ENCODE results near the gene KCND3.

The KCND3 gene

DNA sequence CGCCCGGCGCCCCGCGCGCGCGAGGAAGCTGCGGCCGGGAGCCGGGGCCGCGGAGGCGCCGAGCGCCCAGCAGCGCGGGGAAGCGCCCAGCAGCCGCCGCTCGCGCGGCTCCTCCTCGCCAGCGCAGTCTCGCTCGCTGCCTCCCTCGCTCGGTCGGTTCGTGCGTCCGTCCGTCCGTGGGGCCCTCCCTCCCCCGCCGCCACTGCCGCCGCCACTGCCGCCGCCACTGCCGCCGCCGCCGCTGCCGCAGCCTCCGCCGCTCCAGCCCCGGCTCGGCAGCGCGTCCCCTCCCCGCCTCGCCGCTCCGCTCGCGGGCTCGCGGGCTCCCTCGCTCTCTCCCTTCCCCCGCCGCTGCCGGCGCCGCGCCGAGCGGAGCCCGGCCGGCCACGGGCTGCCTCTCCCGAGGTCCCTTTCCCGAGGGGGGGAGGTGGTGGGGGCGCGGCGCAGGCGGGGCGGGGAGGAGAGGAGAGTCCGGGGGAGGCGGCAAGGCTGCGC is at the start of gene KCND3:
Gene KCND3, minus strand, starts transcription at position 138 of the 495 bp plus-strand sequence.
- FAIRE-seq = no peak

DNA sequence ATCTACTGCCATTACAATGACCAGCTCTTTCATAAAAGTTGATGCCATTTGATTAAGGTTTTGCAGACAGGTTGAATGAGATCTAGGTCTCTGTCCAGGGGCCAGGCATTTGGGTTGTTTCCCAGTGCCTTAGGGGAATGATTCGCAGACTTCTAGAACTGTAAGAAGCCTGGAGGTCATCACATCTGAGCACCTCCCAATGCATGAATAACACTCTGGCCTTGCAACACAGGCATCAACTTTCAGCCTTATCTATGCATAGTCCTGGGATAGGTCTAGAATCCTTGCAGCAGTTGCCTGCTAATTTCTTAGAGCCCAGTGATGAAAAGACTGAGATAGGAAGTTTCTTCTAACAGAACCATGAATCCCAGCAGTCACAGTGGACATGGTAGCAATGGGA is 44.8 kb upstream of the KCND3 start:
- FAIRE-seq = no peak

DNA sequence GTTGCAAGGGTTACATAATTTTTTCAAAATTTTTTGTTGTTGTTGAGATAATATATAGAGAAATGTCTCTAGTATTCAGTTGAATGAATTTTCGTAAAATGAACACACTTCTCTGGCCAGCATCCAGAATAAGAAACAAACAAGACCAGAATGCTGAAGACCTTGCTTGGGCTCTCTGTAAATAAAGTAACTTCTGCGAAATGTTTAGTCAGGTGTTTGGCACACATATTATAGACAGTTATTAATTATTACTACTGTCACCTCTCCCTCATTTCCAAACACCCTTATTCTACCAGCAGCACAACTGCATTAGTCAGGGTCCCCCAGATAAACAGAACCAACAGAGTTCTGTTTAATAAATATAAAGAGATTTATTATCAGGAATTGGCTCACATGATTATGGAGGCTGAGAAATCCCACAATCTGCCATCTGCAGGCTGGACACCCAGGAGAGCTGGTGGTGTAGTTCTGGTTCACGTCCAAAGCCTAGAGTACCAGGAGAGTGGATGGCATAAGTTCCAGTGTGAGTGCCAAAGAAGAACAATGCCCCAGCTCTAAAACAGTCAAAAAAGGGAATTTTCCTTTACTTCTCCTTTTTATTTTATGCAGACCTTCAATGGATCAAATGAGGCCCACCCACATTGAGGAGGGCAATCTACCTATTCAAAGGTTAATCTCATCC is 44.1 kb upstream of the KCND3 start:
- FAIRE-seq = no peak

DNA sequence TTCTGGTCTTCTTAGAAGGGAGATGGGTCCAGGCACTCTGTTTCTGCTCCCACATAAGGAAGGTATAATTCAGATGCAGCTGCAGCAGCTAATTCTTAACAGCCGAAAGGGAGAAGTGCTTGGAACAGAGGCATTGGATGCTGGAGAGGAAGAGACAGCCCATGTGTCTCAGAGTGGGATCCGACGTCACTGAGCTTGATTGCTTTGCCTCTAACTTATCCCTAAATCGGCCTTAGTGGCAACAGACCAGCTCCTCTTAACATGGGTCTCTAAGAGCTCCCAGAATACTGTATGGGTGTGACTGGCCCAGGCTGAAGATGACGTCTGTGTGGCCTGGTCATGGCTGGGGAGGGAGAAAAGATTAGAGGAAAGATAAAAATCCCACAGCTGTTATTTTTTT is 40.7 kb upstream of the KCND3 start:
- no peak for FAIRE-seq

DNA sequence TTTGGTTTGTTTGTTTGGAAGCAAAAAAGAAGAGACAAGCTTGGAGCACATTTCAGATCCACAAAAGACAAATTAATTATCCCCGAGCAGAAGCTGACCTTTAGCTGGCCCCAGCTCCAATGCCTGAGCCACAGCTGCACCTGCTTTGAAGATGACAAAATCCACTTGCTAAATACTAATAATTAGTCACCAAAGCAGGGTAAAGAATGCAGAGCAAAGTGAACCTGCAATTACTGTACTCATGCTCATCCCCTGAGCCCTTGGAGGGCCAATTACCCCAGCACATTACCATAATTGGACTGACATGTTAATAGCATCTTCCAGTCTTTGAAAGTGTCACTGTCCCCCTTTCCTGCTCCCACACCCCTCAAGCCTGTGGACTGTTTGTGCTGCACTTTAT is 38.2 kb upstream of the KCND3 start:
- no peak for FAIRE-seq

DNA sequence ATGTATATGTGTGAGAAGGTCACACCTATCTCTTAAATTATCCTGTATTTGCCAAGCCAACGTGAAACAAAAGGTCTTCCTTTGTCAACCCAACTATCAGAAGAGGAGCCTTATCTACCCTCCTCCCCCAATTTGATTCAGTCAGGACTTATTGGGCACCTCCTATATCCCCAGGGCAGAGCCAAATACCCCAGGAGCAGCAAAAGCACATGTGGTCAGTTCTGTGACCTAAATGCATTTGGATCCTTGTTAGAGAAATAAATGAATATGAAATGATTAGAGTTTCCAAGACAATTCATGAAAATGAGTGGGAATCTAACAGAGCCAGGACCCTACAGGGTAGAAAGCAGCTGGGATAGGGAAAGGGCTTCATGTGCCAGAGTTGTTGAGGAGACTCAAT is 37.0 kb upstream of the KCND3 start:
- FAIRE-seq = no peak

DNA sequence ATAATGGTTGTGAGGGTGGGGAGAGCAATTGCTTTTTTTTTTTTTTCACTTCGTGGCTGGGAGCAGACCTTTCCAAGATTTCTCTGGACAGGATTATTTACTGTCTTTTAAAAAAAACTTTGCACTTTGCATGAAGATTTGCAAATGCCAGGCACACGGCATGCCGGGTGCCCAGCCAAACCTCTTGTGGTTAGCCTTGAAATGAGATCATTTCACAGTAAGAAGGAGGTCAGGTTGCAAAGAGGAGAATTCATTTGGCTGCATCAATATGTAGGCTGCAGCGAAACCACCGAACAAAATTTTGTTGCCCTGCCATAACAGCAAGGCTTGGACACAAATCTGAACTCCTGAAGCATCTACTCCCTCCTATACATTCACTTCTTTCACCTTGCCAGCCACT is 36.5 kb upstream of the KCND3 start:
- FAIRE-seq = no peak

DNA sequence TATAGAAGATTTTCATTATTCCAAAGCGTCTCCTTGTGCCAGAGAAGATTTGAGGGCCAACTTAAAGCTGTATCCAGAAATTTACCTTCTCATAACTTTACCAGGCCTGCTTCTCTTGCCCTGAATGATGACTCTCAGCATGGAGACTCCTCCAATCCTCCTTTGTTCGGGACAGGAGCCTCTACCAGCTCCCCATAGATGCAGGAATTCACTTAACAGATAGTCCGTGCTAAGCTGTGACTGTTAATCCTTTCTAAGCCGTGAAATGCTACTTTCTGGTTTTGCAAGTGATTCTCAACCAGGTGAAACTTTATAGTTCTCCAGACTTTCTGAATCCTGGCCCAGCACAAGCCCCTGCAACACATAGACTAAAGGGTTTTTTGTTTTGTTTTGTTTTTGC is 31.8 kb upstream of the KCND3 start:
- FAIRE-seq = no peak

DNA sequence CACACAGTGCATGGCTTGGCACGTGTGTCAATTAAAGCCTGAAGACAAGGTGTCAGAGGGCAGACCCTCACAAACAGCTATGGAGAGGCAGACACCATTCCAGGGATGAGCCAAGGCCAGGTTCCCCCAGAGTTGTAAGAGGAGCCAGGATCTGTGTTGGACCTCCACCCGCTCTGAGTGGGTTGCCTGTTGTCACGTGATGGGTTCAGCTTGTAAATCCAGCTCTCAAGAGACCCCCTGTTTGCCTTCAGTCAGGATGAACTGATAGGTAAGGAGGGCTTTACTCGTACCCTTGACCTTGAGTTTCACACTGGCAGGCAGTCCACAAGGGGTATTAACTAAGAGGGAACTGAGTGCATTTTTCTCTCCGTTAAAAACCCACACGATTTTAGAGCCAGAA is 27.7 kb upstream of the KCND3 start:
- no peak for FAIRE-seq

DNA sequence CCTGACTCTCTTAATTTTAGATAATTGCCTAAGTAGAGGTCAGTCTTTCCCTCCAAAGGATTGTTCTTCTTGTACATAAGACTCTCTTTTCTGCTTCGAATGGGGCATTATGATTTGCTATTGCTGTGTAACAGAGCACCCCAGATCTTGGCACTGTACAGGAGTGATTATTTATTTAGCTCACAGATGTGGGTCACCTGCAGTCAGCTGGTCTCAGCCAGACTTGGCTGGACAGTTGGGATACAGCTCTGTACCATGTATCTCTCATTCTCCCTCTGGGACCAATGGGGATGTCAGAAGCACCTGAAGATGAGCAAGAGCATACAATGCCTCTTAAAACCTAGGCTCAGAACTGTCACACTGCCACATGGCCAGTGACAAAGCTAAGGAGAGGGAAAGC is 23.4 kb upstream of the KCND3 start:
- FAIRE-seq = no peak

DNA sequence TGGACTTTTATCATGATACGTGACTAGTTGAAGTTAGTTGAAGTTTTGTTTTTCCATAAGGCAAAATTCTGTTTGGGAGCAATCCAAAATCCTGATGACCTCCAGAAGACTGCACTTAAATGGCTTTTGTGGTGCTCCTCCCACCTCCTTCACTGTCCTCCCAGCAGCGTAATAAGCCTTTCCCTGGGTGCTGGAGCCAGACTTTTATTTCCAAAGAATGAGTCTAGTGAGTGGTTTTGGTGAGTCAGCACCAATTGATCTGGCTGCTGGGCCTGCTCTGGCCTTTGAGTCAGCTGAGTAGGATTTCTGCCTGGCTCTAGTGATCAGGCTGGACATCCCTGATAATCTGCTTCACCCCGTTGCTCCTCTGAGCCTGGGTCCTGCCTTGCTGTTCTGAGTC is 21.7 kb upstream of the KCND3 start:
- no peak for FAIRE-seq

DNA sequence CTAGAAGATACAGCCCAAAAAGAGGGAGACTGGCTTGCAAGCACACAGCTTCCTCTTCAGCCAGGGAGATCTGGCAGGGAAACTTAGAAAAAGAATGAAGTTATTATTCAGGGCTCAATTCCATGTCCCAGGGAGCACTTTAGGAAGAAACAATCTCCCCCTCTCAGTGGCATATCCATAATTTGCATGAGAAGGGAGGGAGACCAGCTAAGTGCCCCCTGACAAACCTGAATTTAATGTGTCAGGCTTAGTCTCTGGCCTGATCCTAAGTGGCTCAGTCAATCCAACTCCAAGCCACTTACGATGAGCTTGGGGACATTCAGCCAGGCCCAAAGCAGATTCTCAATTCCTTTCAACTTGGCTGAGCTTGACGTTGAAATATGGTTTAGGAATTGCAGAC is 17.7 kb upstream of the KCND3 start:
- FAIRE-seq = no peak

DNA sequence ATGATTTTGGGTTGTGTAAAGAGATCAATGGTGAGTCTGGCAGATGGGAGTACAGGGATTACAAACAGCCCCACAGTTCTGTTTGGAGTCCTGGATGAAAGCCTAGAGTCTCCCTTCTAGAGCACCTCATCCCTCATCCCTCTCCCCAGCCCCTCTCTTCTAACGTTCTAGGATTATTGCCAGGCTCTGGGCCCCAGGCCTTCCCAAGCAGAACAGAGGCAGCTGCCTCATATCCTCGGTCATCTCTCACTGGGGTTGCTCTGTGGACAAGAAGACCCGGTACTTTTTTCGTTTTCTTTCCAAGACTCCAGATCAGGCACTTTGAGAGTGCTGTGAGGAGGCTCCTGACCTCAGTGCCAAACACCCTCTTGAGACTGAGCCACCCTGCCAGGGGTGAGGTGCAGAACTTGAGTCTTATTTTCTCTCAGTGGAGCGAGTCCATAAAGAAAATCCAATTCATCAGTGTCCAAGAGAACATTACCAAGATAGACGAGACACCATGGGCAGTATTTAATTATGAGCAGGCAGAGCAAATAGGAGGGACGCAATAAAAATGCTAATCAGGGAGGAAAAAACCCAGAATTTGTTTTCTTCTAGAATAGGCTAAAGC is 17.1 kb upstream of the KCND3 start:
- FAIRE-seq = no peak

DNA sequence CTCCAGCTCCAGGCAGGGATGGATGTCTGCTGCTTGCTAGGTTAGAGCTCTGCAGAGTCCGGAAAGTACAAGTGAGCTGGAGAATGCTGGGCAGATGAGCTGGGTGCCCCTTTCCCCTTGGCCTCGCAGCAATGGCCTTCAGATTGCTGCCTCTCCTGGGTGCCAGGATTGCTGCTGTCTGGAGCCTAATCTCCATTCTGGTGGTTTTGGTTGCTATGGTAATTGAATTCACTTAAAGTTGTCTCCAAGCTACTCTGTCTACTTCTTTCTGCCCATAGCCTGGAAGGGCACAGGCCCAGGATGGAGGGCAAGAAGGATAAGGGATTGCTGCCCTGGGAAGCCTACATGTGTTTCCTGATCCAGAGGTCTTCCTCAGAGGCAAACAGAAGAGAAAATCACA is 14.6 kb upstream of the KCND3 start:
- no peak for FAIRE-seq

DNA sequence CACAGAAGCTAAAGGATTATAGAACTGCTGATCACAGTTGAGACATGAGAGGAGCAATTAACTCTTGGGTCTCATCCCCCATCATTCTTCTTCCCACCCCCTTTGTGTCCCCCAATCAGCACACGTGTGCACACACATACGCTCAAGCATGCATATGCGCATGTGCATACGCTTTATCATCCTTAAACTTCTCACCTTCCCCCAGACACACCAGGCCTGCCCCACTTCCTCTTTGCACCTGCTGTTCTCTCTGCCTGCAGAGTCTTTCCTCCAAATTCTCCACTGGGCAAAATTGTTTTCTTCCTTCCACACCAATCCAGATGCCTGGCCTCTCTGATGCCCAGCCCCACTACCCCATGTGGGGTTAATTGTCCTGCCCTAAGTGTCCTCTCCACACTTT is 13.0 kb upstream of the KCND3 start:
- no peak for FAIRE-seq

DNA sequence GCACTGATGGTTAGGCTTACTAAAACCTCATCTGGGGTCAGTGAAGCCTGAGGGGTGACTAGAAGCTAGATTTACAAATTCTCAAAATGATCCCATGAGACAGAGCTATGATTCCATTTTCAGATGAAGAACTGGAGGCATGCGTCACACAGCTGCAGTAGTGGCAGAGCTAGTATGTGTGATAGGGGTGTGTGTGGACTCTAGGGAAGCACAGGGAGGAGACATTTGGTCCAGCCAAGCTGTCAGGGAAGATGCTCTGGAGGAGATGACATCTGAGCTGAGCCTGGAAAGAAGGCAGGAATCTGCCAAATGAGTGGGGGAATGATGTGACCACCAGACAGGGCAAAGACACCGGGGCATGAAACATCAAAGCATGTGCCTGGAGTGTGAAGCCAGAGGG is 12.0 kb upstream of the KCND3 start:
- FAIRE-seq = no peak

DNA sequence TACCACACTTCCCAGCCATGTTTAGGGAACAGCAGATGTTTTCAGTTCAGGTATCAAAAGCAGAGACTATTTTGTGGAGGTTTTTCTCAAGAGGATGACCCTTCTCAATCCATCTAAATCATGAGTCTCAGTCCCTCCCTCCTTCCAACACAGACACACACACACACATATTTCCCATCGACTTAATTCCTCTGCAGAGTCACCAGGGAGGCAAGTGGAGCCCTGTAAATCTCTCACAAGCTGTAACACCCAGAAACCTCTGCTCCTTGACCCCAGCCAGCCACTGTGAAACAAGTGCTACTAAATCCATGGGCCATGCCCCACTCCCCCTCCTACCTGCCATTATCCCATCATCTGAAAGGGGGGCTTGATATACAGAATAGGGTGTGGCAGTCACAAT is 10.6 kb upstream of the KCND3 start:
- FAIRE-seq = no peak

DNA sequence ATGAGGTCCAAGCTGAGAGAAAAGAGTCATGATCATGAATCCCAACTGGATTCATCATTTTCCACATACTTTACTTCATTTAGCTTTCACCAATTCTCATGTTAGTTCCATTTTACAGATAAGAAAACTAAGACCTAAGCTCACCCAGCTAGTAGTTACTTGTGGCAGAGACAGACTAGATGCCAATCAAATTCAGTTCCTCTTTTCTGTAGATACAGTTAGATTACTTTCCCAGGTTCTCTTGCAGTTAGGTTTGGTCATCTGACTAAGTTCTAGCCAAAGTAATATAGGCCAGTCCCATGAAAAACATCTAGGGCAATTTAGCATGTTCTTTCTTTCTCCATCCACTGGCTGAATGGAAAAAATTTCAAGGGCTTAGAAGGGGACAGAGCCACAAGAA is 8.9 kb upstream of the KCND3 start:
- no peak for FAIRE-seq

DNA sequence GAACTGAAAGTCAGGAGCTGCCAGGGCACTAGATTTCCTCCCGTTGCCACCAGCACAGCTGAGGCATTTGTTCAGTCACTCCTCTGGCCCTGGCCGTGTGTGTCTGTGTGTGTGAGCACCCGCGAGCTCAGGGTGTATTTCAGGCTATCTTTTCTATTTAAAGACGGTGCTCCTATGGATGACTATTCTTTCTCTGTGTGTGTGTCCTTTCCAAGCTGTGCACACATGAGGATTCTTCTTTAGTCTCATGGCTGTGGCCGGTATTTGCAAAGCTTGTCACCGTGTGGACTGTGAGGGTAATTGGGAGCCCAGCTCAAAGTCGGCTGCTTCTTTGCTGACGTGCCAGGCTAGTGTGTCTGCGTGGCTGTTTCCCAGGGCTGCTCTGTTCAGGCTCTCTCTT is 3.0 kb upstream of the KCND3 start:
- no peak for FAIRE-seq

DNA sequence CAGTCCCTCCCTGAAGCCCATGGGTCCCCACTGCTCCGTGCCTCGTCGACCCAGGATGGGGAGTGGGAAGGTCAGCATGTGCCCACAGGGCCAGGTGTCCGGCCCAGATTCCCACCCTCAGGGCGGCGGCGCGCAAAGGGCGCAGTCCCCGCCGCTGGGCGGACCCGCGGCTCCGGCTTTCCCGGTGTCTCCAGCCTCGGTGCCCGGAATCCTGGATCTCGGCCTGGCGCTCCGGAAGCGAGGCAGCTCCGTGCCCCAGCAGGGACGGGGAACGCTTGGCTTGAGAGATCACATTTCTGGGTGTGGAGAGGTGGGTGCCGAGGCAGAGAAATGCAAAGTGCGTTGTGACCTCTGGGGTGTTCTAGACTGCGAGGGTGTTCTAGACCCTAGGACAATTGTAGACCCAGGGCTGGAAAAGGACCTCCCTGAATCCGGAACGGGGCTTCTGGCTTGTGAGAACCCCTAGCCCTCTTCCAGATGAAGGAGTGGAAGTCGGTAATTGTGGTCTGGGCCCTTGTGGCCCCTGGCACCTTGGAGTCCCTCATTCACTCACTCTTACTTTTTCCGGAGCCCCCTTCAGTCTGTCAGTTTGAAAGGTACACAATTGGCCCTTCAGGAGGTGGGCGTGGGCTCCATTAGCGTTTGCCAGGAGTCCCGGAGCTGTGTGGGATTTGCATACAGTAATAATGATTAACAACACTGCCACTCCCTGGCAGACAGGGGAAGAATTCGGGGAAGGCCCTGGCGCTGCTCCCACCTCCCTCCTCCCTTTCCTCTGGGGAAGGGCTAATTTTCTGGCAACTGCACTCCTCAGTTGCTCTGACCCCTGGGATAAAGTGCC is 1.6 kb upstream of the KCND3 start:
- no peak for FAIRE-seq

DNA sequence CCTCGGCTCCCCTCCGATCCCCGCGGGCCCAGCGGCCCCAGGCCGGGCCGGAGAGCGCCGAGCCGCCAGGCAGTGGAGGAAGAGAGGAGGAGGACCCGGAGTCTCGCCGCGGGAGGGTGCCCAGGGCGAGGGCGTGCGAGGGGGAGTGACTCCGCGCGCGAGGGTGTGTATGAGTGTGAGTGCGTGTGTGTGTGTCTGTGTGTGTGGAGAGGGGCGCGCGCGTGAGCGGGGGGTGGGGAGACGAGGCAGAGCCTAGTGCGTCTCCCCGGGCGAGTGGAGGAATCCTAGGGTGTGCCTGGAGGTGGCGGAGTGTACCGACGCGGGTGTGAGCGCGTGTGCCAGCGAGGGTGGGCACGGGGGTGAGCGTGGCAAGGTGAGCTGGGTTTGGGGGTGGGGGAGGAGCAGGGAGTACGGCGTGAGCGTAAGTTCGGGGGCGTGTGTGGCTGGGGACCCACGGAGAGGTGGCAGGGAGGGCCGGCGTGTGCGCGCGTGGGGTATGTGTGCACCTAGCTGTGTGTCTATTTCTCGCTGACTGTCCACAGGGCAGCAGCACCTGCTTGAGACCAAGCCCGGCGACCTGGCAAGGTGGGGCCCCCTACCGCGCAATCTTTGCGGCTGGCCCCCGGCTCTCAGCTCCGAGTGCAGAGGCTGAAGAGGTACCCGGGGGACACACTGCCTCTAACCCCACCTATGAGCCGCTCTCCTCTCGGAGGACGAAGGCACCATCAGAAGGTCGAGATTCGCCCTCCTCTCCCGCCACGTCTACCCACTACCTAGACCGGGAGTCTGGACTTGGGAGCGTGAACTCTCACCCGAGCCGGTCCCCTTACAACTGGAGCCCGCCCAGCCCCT is 784 bp upstream of the KCND3 start:
- FAIRE-seq = no peak

DNA sequence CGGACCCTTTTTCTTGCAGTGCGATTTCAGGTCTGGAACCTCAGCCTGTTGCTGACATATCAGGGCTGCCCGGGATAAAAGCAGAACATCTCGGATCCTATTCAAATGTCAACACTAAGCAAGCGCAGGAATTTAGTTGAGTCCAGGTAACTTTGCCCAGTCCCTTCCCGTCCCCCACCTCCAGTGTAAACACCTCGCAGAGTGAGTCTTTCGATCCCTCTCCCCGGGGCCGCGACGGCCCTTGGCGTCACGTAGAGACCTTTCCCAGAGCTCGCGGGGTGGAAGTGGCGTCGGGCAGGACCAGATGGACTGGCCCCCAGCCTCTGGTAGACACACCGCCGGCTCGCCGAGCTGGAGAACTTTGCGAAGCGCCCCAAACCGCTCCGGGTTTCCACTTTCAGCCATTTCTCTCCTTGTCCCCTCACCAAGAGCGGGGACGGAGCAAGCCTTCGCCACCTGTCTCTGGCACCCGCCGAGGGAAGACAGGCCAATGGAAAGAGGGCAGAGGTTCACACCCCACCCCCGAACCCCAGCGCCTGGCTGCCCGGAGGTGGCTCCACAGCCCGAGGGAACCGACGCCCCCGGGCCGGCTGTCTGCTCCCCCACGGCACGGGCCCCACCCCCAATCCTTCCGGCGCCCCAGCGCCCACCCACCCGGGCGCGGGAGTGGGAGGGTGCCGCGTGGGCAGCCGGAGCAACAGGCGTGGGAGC is 570 bp downstream of the KCND3 start:
- FAIRE-seq = no peak

Data from colon (tissue), 2 donors.